Nucleus accumbens (tissue), 56 donors: ENCODE data around the gene FILIP1L.

ENCODE experiments used
- DNase-seq, 56 donors: peaks; one replicate each; lab custom pipeline; 2025; lab: John Stamatoyannopoulos, UW

Gene FILIP1L

DNA sequence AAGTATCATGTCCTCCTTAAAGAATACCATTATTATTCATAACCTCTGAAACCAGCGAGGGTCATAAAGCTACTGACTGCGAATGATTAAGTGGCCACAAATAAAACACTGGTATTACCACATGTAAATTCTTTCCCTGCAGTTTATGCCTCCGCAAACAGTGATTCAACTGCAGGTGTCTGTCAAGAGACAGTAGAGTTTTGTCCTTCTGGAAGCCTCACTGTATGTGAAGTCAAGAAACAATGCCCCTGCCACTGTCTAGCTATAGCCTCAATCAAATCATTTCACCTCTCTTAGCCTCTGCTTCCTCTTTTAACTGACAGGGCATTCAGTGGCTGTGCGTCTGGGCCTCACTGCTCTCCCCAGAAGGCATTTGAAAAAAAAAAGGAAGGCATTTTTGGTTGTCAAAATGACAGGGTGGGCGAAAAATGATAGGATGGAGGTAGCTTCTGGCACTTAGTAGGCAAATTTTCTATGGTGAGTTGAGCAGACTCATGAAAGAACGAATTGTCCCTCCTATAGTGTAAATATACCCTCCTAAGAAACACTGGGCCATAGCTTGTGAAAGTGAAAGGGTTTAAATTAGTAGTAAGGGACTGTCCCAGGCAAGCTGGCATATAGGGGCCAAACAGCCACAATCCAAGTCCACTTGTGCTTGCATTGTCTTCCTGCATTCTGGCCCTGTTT is 66.7 kb downstream of the FILIP1L start:
- DNase-seq: peak in 2 of 56 donors; percentile 2

DNA sequence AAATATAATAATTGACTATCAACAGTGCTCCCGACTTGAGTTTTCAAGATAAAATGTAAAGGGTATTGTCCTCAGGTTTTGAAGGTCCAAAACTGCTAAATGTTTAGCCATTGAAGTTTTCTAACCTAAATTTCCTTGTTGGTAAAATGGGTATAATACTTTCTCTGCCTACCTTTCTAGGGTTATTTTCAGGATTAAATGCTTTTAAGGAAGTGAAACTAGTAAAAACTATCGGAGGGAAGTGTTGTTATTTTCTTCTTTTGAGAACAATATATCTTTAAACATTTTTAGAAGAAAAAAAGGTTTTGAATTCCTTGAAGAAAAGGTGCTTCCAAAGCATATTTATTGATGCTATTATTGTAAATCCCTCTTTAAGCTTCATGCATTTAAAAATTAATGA is 67.3 kb downstream of the FILIP1L start:
- DNase-seq: no peak

DNA sequence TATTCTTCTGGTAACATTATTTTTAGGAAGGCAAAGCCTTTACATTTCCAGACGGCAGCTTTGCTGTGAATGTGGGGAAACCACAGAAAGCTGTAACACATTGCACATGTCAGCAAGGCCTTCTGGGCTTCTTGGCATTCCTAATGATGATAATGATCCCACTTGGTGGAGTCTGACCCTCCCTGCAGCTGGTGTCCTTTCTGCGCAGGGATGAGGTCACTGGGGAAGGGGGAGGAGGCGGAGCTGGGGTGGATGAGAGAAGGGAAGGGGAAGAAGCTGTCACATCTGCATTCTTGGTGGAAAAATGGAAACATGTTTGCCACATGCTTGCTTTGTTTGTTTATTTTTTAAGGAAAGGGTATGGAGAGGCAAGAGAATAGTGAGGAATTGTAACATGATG is 68.6 kb downstream of the FILIP1L start:
- DNase-seq: peak in 5 of 56 donors; percentile 1 to 6 (median 4)

DNA sequence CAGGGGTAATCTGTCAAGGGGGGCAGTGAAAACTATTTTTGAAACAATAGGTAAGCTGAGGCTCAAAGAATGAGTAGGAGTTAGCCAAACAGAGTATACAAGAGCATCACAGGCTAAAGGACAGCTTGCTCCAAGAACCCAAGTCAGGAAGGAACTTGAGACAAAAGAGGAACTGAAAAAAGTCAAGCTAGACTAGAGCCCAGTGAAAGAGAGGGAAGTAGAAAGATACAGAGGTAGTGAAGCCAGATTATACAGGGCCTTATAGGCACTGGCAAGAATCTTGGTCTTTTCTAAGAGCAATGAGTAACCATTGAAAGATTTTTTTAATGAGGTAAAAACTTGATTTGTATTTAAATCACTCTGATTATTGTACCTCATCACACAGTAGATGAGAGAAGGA is 69.9 kb downstream of the FILIP1L start:
- no peak for DNase-seq

DNA sequence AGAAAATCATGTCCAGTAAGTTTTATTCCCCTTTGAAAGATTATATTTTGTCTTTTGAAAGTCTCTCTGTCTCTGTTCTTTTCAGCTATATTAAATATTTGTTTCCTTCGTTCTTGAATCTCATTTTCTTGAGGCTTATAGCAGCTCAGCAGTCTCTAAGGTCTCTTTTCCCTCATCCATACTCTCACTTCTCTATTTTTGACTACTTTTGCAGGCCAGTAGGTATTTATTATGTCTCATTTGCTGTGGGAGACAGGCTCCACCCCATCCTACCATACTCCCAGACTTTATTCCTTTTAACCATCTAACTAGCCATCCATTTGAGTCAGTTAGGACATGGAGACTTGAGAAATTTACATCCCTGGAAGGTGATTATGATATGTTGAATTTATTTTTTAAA is 71.0 kb downstream of the FILIP1L start:
- no peak for DNase-seq

DNA sequence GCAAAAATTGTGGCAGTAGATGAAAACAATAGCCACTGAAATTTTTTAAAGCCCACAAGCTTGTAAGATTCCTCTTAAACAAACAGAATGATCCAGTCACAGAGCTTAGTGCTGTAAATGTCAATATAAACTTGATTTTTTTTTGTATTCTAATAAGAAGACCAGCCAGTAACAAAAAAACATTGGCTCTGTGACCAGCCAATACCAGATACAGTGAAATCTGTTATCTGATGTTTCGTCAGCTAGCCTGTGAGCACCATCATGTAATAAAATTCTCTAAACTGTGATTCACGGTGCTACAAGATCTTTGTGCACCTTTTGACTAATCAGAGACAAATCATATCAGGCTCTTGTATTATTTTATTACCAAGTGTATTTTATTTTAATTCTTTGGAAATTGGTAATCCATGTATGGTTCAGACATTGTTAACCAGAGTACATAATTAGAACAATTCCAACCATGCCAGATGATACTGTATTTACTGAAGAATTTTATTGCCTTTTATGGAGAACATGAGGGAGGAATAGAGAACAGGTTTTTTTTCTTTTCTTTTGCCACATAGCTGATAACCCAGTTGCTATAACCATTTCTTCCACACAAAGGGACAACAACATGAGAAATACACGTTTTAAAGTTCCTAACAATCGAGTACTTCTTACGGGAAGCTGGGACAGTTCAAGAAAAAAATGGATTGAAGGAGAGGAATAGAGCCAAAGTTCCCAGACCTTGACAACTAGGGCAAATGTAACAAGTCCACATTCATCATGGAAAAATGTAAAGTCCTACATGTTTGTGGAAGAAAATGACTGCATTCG is 71.9 kb downstream of the FILIP1L start:
- no peak for DNase-seq

DNA sequence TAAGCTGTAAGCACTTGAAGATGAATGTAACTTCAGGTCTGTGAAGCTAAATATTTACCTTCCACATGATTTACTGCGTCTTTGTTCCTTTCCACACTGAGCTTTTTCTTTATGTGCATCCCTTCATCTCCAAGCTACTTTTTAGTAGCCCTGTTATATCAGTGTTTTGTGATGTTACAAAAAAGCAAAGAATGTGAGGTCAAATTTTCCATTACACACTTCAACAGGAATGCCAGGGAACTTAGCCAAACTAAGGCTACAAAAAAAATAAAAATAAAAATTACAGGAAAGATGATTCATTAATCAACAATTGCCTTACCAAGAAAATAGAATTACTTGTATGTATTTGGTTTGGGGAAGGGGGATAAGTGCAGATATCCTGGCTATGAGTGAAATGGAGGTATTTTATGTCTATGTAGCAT is 73.0 kb downstream of the FILIP1L start:
- DNase-seq: no peak

DNA sequence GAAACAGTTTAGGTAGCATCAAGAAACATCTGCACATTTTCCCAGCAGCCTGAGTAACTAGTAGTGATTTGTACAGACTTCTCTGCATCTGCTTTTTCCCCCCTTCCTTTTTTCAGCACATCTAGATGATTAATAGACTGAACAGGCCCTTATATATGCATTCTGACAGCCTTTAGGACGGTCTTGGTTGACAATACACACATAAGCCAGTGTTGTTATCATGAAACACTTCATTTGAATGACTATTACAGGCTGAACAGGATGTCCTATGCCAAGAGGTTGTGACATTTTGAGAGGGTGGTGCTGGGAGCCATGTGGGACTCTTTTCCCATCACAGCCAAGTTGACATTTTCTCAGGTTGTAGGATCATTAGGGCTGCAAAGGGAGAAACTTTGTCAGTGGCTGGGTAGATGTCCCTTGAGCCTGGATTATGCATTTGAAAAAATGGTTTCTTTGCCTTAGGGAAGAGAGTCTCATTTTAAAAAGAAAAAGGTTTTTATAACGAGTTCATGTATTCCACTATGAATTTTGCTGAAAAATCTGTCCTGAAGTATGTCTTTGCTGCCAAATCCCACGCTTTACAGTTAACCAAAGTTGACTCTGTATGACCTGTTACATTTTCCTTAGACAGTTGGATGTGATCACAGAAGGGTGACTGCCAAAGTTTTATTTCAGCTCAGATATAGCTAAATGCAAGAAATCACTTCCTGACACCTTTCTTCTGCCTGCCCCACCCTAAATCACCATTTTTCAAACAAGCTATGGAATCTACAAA is 73.7 kb downstream of the FILIP1L start:
- no peak for DNase-seq

DNA sequence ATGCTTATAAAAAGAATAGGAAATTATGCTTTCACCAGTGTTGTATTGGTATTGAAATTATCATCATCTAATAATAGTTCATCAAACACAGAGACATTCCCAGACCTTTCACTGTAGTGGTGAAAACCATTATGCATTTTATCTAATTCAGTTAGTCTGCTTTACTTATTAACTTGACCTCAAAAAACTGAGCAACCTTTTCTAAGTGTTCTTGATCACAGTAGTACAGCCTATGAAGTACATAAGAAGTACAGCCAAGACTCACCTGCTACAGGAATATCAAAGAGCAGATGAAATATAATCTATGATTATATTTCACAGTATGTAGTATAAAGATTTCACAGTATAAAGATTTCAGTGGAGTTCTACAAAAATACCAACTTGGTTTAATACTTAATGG is 75.2 kb downstream of the FILIP1L start:
- no peak for DNase-seq

DNA sequence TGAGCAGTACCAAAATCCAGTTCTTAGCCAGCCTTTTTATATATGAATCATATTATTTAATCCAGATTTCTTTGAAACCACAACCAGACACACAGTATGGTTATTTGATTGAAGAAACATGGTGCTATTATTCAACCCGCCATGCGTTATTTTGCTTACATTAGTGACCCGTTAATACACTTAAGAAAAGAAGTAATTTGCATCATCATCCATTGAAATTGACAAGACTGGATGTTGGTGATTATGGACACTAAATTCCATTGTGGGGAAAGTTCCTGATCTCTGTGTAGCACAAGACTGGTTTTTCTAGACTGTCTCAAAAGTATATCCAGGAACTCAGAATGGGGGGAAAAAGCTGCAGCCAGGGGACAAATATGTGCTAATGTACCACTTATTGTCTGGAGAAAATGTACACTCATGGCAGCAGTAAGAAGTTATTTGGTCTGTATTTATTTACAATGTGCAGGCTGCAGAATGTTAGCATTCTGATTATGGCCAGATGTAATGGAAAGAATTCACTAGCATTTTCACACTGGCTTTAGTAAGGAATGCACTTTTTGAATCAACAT is 80.3 kb downstream of the FILIP1L start:
- no peak for DNase-seq

DNA sequence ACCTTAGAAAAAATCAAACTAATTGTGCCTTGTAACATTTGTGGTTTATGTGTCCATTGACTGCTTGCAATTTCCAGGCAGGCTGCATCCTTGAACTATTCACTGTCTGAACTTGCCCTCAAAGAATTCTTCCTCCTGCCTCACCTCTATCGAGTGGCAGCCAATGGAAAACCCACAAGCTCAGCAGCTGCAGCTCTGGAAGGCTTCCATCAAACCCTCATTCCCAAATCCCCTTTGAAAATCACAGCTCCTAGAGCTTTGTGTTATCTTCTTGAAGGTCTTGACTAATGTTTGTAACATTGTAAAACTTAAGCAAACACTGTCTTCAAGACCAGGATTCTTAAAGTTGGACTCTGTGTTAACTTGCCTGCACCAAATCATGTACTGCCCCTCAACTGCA is 81.1 kb downstream of the FILIP1L start:
- DNase-seq: no peak

DNA sequence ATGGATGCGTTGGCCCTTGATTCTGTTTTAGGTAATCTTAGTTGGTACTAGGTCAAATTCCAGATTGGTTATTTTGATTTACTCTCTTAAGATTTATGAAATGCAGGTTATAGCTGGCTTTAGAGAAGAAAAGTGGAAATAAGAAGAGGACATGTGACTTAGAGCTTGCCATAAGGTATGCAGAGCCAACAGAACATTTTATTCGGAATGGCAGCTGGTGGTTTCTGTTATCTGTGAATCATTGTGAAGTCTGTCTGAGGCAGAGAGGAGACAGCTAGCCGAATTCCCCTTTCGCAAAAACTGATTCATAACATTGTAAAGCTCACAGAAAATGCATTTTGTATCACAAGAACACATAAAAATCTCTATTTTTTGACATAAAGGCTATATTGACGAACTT is 82.1 kb downstream of the FILIP1L start:
- DNase-seq: no peak

DNA sequence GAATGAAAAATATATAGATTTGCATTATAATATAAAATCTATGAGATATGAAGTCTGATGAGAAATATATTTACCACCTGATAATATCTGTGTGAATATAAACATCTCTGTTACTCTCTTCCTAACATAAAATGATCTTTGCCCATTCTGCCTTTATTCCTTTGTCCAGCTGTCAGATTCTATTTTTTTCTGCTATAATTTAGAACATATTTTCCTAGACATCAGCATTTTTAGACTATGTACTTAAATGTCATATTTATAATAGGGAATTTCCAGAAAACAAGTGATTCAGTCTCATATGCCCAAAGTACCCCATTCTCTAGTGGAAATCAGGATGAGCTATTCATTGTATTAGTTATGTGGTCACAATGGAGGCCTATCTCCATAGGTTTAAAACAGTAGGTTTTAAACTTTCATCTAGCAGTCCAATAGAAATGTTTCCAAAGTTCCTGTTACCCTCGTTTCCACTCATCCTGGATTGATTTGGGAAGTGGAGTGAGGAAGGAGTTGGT is 83.3 kb downstream of the FILIP1L start:
- DNase-seq: no peak

DNA sequence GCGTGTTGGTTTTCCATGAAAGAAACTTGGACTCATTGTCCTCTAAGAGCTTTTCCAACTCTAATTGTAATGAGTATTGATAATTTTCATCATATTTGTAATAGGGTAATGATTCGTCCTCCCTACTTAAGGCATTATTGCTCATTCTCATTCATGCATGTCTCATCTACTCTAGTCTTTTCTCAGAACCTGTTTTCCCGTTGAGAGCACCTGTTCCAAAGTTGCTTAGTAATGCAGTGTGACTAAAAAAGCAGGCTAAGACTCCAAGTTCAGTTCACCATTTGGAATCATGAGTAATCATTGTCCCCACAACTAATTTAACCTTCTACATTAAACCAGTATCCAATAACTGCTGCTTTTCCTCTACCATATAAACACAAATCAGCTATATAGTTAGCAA is 84.0 kb downstream of the FILIP1L start:
- no peak for DNase-seq

DNA sequence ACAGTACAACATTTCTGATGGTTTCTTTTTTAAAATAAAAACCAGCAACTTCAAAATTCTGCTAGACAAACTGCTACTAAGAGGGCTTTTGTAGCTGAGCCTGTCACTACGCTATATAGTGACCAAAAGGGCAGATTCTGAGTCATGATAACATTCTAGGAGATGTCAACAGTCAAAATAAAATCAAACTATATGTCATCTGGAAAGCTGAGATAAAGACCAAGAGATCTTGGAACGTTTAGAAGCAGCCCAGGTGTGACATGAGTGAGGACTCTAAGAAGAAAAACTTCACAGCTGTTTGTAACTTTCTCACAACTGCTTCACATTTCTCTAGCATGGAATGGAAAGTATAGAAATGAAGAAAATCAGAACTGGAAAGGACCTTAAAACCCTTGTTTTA is 84.6 kb downstream of the FILIP1L start:
- no peak for DNase-seq

DNA sequence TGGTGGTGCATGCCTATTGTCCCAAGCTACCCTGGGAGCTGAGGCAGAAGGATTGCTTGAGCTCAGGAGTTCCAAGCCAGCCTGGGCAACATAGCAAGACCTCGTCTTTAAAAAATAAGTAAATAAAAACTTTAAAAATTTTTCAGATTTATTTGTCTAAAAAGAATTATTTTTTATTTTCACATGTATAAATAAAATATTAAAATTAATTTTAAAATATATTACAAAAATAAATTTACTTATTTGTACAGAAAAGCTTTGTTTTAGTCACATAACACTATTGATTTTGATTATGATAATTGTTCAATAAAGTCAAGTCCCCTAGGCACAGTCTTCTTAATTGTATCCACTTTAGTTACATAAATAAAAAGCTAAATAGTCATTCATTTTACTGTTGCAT is 85.2 kb downstream of the FILIP1L start:
- no peak for DNase-seq

DNA sequence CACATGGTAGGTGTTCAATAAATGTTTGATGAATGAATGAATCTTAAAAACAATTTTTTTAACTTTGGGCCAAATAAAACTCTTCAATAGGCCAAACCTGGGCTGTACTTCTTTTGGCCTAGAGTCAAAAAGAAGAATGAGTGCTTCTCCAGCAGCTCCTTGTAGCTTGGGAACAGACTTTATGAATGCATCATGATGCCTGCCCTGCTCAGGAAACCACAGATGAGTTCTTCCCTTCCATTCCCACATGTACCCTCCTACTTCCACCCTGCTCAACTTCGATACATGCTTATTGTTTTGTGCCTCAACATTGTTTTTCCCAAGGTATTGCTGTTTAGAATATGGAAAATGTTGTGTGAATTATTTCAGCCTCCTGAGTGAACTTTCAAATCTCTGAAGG is 87.0 kb downstream of the FILIP1L start:
- no peak for DNase-seq

DNA sequence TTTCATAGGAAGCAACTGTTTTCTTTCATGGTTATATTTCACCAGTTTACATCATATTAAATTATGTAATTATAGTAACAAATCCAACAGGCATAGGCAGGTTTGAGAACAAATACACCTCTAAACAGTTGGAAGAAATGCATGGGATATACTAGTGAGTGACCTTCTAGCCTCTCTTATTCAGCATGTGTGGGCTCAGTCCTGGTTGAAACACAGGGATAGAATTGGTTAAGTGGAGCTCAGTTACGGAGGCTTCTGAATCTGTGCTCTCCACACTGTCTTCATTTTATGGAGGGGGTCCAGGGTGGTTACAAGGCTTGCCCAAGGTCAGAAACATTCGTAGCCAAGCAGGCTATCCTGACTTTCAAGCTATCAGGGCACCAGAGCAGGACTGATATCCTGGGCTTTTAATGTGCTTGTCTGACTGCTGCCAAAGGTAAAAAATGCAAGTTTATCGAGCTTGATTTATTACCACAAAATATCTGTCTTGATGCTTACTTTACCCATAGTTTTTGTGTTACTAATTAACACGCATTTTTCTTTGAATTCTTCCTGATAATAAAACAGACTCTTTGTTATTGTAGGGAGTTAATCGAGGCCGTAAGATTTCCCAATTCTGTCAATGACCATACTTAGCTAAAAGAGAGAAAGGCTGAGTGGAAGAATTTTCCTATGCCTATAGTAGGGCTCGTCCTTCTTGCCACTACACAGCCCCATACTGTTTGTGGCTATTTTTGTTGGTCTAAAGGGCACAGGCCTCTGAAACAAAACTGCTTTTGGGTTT is 89.6 kb downstream of the FILIP1L start:
- no peak for DNase-seq

DNA sequence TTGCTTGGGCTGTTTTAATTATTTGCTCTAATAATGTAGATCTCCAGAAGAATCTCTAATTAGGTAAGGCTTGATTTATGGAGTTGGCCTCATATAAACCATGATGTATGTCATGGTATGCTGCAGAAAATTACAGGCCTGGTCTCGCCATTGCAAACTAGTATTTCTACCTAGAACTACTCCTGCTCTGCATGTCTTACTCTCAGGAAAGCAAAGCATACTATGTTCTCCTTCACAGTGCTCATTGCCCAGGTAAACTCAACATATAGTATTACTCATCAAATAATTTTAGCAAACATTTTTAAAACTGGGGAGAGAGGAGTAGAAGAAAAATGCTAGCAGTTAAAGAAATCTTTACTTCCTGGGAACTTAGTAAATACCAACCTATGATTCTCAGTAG is 90.7 kb downstream of the FILIP1L start:
- DNase-seq: no peak

DNA sequence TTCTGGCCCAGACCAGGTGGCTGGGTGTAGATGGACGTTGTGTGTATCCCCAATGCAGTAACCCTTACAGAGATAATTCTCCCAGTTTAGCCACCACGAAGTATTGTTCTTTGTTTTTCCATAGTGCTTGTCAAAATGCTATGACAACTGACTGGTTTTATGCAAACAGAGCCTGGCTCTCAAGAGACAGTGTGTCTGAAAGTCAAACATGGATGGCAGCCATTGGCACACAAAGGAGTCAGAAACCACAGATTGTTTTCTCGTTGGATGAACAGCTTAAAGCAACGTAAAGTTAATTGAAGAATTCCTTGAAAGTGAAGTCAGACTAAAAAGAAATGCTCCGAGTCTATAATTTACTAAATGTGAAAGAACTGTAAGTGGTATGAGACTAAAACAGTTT is 91.2 kb downstream of the FILIP1L start:
- DNase-seq: no peak
